ENCODE measurements around the gene UBASH3A.

DNA sequence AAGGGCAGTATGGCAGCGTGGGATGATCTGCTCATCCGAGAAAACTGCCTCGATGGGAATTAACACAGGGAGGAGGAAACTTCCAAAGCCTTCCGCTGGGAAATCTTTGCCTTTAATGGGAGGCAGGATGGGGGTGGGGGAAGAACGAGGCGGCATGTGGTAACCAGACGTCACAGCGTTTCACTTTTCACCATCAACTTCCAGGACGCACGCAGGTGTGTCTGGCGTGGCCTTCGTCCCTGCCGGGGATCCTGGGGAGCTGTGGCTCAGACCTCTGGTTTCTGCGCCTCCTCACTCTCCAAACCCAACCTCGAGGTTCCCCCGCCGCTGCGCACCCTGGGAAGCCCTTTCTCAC, 92.0 kb downstream of the UBASH3A start:
- TF ChIP-seq, protein P1, sequence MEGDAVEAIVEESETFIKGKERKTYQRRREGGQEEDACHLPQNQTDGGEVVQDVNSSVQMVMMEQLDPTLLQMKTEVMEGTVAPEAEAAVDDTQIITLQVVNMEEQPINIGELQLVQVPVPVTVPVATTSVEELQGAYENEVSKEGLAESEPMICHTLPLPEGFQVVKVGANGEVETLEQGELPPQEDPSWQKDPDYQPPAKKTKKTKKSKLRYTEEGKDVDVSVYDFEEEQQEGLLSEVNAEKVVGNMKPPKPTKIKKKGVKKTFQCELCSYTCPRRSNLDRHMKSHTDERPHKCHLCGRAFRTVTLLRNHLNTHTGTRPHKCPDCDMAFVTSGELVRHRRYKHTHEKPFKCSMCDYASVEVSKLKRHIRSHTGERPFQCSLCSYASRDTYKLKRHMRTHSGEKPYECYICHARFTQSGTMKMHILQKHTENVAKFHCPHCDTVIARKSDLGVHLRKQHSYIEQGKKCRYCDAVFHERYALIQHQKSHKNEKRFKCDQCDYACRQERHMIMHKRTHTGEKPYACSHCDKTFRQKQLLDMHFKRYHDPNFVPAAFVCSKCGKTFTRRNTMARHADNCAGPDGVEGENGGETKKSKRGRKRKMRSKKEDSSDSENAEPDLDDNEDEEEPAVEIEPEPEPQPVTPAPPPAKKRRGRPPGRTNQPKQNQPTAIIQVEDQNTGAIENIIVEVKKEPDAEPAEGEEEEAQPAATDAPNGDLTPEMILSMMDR (IDR thresholded peaks at IDR 0.05), result no peak
- TF ChIP-seq POLR2A (IDR thresholded peaks at IDR 0.05), result no peak
